Endothelial cell of umbilical vein (primary cell): ENCODE results near the gene DAB1. TPM values are rescaled to one million over a fixed set of nuclear protein-coding genes. Genes with fewer than 3 reads are reported as not detected.

Source experiments
- BruUV-seq: library from RNA; stranded (reverse); fragments of 400-500 nt; replicated peaks from 2 replicates; lab custom pipeline; 2021; lab: Mats Ljungman, UMichigan
- CTCF ChIA-PET: fragments of 300-600, 350-600 bp; sonication (Branson Sonifier 250); formaldehyde crosslinking; loops from one replicate; lab custom pipeline; 2021; ENCODE audit warnings: antibody characterized with exemption, inconsistent platforms; lab: Charles Lee
- POLR2A ChIA-PET: fragments of 300-600, 350-600 bp; sonication (Branson Sonifier 250); formaldehyde crosslinking; loops from one replicate; lab custom pipeline; 2021; ENCODE audit warnings: antibody characterized with exemption, inconsistent platforms; lab: Charles Lee
- DNase-seq: peaks from one replicate; pipeline ENCODE4 v3.0.0-alpha.2; 2011; ENCODE audit warnings: low read depth, low spot score
- FAIRE-seq: peaks from 2 replicates; lab custom pipeline; 2011; peaks lifted over from hg19 to GRCh38; lab: Jason Lieb, UNC
- H2AFZ ChIP-seq: 2 replicates; pipeline ENCODE4 v1.6.0; 2012; ENCODE audit warnings: low read depth, low read length, control low read depth, inconsistent platforms
- H3K27ac ChIP-seq: 2 replicates; pipeline ENCODE4 v1.5.1; 2011; ENCODE audit warnings: low read depth, mild to moderate bottlenecking, control low read depth, low read length, moderate library complexity; ENCODE audit not compliant: insufficient read depth
- H3K27me3 ChIP-seq, 2 experiments: 2 replicates each; pipeline versions ENCODE4 v1.6.0 to v1.6.1; 2011; ENCODE audit warnings: low read length in 2 of 2, mixed read lengths in 1 of 2; ENCODE audit not compliant: control insufficient read depth in 2 of 2, insufficient read depth in 2 of 2
- H3K36me3 ChIP-seq, 2 experiments: 2 replicates in 1 of 2; 3 replicates in 1 of 2; pipeline ENCODE4 v1.5.1; 2011; ENCODE audit warnings: low read length in 2 of 2, mild to moderate bottlenecking in 1 of 2, moderate library complexity in 1 of 2; ENCODE audit not compliant: control insufficient read depth in 2 of 2, insufficient read depth in 2 of 2; ENCODE audit errors: extremely low read depth in 1 of 2
- H3K4me1 ChIP-seq: 3 replicates; pipeline ENCODE4 v1.5.1; 2011; ENCODE audit warnings: mild to moderate bottlenecking, low read length; ENCODE audit not compliant: control insufficient read depth, insufficient read depth; ENCODE audit errors: extremely low read depth
- H3K4me2 ChIP-seq: 2 replicates; pipeline ENCODE4 v1.6.1; 2011; ENCODE audit warnings: low read length, control low read depth, mixed read lengths; ENCODE audit not compliant: insufficient read depth
- H3K4me3 ChIP-seq, 3 experiments: fragments of 200-600 bp in 1 of 3; sonication (generic), shearing (Covaris generic) in 1 of 3; replicated peaks in 1 of 3; 2 replicates each; pipeline ENCODE4 v1.5.1; 2011 to 2016; ENCODE audit warnings: control low read depth in 3 of 3, low read length in 3 of 3, mild to moderate bottlenecking in 2 of 3, inconsistent platforms in 1 of 3, low read depth in 1 of 3, moderate library complexity in 1 of 3; ENCODE audit not compliant: insufficient read depth in 1 of 3
- H3K79me2 ChIP-seq: 2 replicates; pipeline ENCODE4 v1.6.0; 2012; ENCODE audit warnings: low read length, inconsistent platforms; ENCODE audit not compliant: control insufficient read depth, insufficient read depth
- H3K9ac ChIP-seq: replicated peaks from 2 replicates; pipeline ENCODE3; 2011; ENCODE audit warnings: low read length, control low read depth; ENCODE audit not compliant: insufficient read depth; ENCODE audit errors: extremely low read depth
- H3K9me1 ChIP-seq: replicated peaks from 3 replicates; pipeline ENCODE4 v1.6.0; 2011; ENCODE audit warnings: mild to moderate bottlenecking, low read length; ENCODE audit not compliant: control insufficient read depth, insufficient read depth; ENCODE audit errors: extremely low read depth
- H3K9me3 ChIP-seq: replicated peaks from 2 replicates; pipeline ENCODE4 v1.5.1; 2012; ENCODE audit warnings: low read length, inconsistent platforms; ENCODE audit not compliant: control insufficient read depth, insufficient read depth
- H4K20me1 ChIP-seq: replicated peaks from 2 replicates; pipeline ENCODE3; 2011; ENCODE audit warnings: mild to moderate bottlenecking, low read length; ENCODE audit not compliant: control insufficient read depth, insufficient read depth; ENCODE audit errors: extremely low read depth
- CTCF ChIP-seq, 2 donors: IDR thresholded peaks; 1 replicate in 1 of 2; 2 replicates in 1 of 2; pipeline ENCODE4 v1.5.1; 2011; ENCODE audit warnings: low read length in 2 of 2, mild to moderate bottlenecking in 2 of 2, moderate library complexity in 2 of 2, control low read depth in 1 of 2, inconsistent platforms in 1 of 2, low read depth in 1 of 2; ENCODE audit not compliant: insufficient read depth in 1 of 2; ENCODE audit errors: extremely low read depth in 1 of 2
- EZH2 ChIP-seq: IDR thresholded peaks from 2 replicates; pipeline ENCODE4 v1.6.1; 2012; ENCODE audit warnings: borderline replicate concordance, low read depth, mild to moderate bottlenecking, moderate library complexity, low read length, inconsistent platforms; ENCODE audit not compliant: severe bottlenecking
- FOS ChIP-seq: IDR thresholded peaks from 2 replicates; pipeline ENCODE4 v1.6.1; 2011; ENCODE audit warnings: mild to moderate bottlenecking, low read length, moderate library complexity, borderline replicate concordance; ENCODE audit not compliant: insufficient read depth
- GATA2 ChIP-seq: IDR thresholded peaks from 2 replicates; pipeline ENCODE4 v1.7.0; 2011; ENCODE audit warnings: low read depth, mild to moderate bottlenecking, moderate library complexity, mixed read lengths, low read length; ENCODE audit not compliant: insufficient read length, insufficient read depth
- JUN ChIP-seq: IDR thresholded peaks from 2 replicates; pipeline ENCODE4 v1.6.1; 2011; ENCODE audit warnings: borderline replicate concordance, low read depth; ENCODE audit not compliant: insufficient read length, insufficient read depth
- MYC ChIP-seq: IDR thresholded peaks from one replicate; pipeline ENCODE4 v1.6.1; 2011; ENCODE audit warnings: mild to moderate bottlenecking, low read depth, low read length
- POLR2A ChIP-seq: IDR thresholded peaks from 2 replicates; pipeline ENCODE4 v1.6.1; 2012; ENCODE audit warnings: low read depth, mild to moderate bottlenecking, control low read depth, low read length
- POLR2AphosphoS5 ChIP-seq: IDR thresholded peaks from 2 replicates; pipeline ENCODE4 v1.6.1; 2012; ENCODE audit warnings: low read depth, mild to moderate bottlenecking, control low read depth, low read length, moderate library complexity; ENCODE audit not compliant: insufficient read depth
- dilution Hi-C: fragments of 300-500 bp; cut with MboI; formaldehyde crosslinking; loops from one replicate; pipeline ENCODE4 v1.15.0; 2019; ENCODE audit warnings: low sequenced_read_pairs; ENCODE audit not compliant: extremely low pct_ligation_motif_present
- intact Hi-C: fragments of 100-400 bp; cut with micrococcal nuclease; formaldehyde crosslinking; loops from one replicate; pipeline ENCODE4 v1.10.0; 2022
- polyA plus RNA-seq, 4 experiments: library from polyadenylated mRNA; depleted of rRNA in 3 of 4; stranded (reverse) in 3 of 4; unstranded in 1 of 4; fragments of >200 nt; gene quantifications; 2 replicates each; pipeline versions ENCODE4 v1.2.1 to v1.2.3, GENCODE V29; 2011 to 2012; ENCODE audit warnings: missing spikeins in 1 of 4
- total RNA-seq: library from RNA; stranded (reverse); gene quantifications from 2 replicates; pipeline ENCODE4 v1.2.3, GENCODE V29; 2021
- TF ChIP-seq, protein P1 (sequence below): IDR thresholded peaks from 2 replicates; pipeline ENCODE4 v1.6.1; 2011; ENCODE audit not compliant: insufficient read depth, insufficient read length

The DAB1 gene
- total and polyA plus RNA-seq, 2 donors (not counting 3 experiments of a cell fraction or from before 2014, with no cell fraction given), result not detected

GRCh38 chr1:57341721-57342120 lies 82.1 kb downstream of the DAB1 start:
- TF ChIP-seq CTCF (IDR thresholded peaks at IDR 0.05; ENCODE audit: extremely low read depth in 1 of 2, insufficient read depth in 1 of 2, low read depth in 1 of 2, low read length in 2 of 2), result no peak
- TF ChIP-seq JUN, result no peak
- TF ChIP-seq FOS, result no peak
- no peak for TF ChIP-seq EZH2
- no peak for TF ChIP-seq MYC
- TF ChIP-seq, protein P1, sequence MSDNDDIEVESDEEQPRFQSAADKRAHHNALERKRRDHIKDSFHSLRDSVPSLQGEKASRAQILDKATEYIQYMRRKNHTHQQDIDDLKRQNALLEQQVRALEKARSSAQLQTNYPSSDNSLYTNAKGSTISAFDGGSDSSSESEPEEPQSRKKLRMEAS, result no peak
- TF ChIP-seq POLR2A, result no peak
- TF ChIP-seq GATA2, result no peak
- no peak for TF ChIP-seq POLR2AphosphoS5
- intact Hi-C loops, result no loop called here
- Histone ChIP-seq H3K4me2 (no peak overlapping the region), H3K9ac (no peak overlapping the region), H3K79me2 (no peaks in the 10 kb centered on the region), H2AFZ (no peak overlapping the region), H3K27me3 (no peaks in the 10 kb centered on the region), H3K9me3 (peaks cover 6% of the 10 kb centered on the region), H4K20me1 (no peaks in the 10 kb centered on the region), H3K36me3 (no peaks in the 10 kb centered on the region), H3K27ac (no peak overlapping the region), H3K9me1 (no peaks in the 10 kb centered on the region), H3K4me1 (no peaks in the 10 kb centered on the region), H3K4me3 (no peak overlapping the region)
- POLR2A ChIA-PET, result no interaction called here
- BruUV-seq, result no TSS peak
- CTCF ChIA-PET, result no interaction called here
- dilution Hi-C loops, result no loop called here
- no peak for DNase-seq
- FAIRE-seq, result no peak
